Mononuclear cell (primary cell): ENCODE measurements around the gene DRC3. TPM values are rescaled to one million over a fixed set of nuclear protein-coding genes. Genes with fewer than 3 reads are reported as not detected.

ENCODE experiments used
- H3K27me3 ChIP-seq: 2 replicates; pipeline ENCODE4 v1.6.0; 2011; ENCODE audit warnings: low read length, control low read depth; ENCODE audit not compliant: insufficient read depth
- H3K4me1 ChIP-seq: 2 replicates; pipeline ENCODE4 v1.5.1; 2011; ENCODE audit warnings: mild to moderate bottlenecking, low read length, control low read depth; ENCODE audit not compliant: insufficient read depth
- H3K4me3 ChIP-seq: 2 replicates; pipeline ENCODE4 v1.5.1; 2011; ENCODE audit warnings: mild to moderate bottlenecking, low read length, moderate library complexity
- H3K9me3 ChIP-seq: 2 replicates; pipeline ENCODE4 v1.5.1; 2011; ENCODE audit warnings: low read depth, mild to moderate bottlenecking, control low read depth, low read length
- total RNA-seq: library from RNA; depleted of rRNA; stranded (reverse); fragments of >200 nt; gene quantifications from one replicate; pipeline ENCODE4 v1.2.3, GENCODE V29; 2012

Gene DRC3
- total RNA-seq, 1 donor = not detected

GRCh38 chr17:17971431-17972125 is 1.1 kb upstream of the DRC3 start:
- H3K4me1 ChIP-seq = peaks cover 53% of the 10 kb centered on the region
- H3K4me3 ChIP-seq = peak overlapping the region; percentile 78
- no peaks in the 10 kb centered on the region for H3K9me3 ChIP-seq
- no peaks in the 10 kb centered on the region for H3K27me3 ChIP-seq

GRCh38 chr17:17972952-17973254 is 241 bp downstream of the DRC3 start:
- peak overlapping the region; percentile 25 for H3K4me3 ChIP-seq
- no peaks in the 10 kb centered on the region for H3K27me3 ChIP-seq
- H3K4me1 ChIP-seq = peaks cover 58% of the 10 kb centered on the region
- no peaks in the 10 kb centered on the region for H3K9me3 ChIP-seq

- Histone ChIP-seq H3K4me1 (peaks cover 70% of the 10 kb centered on the region), H3K4me3 (no peak overlapping the region), H3K9me3 (no peaks in the 10 kb centered on the region), H3K27me3 (no peaks in the 10 kb centered on the region)
Measured at GRCh38 chr17:17975436-17975835, 2.8 kb downstream of the DRC3 start.

GRCh38 chr17:17976931-17977570 is 4.4 kb downstream of the DRC3 start:
- Histone ChIP-seq H3K4me3 (no peak overlapping the region), H3K27me3 (no peaks in the 10 kb centered on the region), H3K4me1 (peaks cover 56% of the 10 kb centered on the region), H3K9me3 (no peaks in the 10 kb centered on the region)

GRCh38 chr17:17978481-17979424 is 6.1 kb downstream of the DRC3 start:
- H3K27me3 ChIP-seq = no peaks in the 10 kb centered on the region
- H3K9me3 ChIP-seq = no peaks in the 10 kb centered on the region
- H3K4me1 ChIP-seq = peaks cover 48% of the 10 kb centered on the region
- no peak overlapping the region for H3K4me3 ChIP-seq

- peaks cover 38% of the 10 kb centered on the region for H3K4me1 ChIP-seq
- no peak overlapping the region for H3K4me3 ChIP-seq
Measured at GRCh38 chr17:17979778-17980177, 7.1 kb downstream of the DRC3 start.

GRCh38 chr17:17981330-17981729 is 8.7 kb downstream of the DRC3 start:
- no peaks in the 10 kb centered on the region for H3K9me3 ChIP-seq
- H3K27me3 ChIP-seq = no peaks in the 10 kb centered on the region
- no peak overlapping the region for H3K4me3 ChIP-seq
- H3K4me1 ChIP-seq = peaks cover 23% of the 10 kb centered on the region

More at GRCh38 chr17:17979778-17980177, 7.1 kb downstream of the DRC3 start:
- H3K9me3 ChIP-seq = no peaks in the 10 kb centered on the region
- H3K27me3 ChIP-seq = no peaks in the 10 kb centered on the region

- no peaks in the 10 kb centered on the region for H3K9me3 ChIP-seq
- peaks cover 15% of the 10 kb centered on the region for H3K4me1 ChIP-seq
- no peaks in the 10 kb centered on the region for H3K27me3 ChIP-seq
- H3K4me3 ChIP-seq = no peak overlapping the region
Measured at GRCh38 chr17:17982801-17983200, 10.1 kb downstream of the DRC3 start.

GRCh38 chr17:17983376-17983775 is 10.7 kb downstream of the DRC3 start:
- Histone ChIP-seq H3K9me3 (no peaks in the 10 kb centered on the region), H3K27me3 (no peaks in the 10 kb centered on the region), H3K4me1 (peaks cover 13% of the 10 kb centered on the region), H3K4me3 (no peak overlapping the region)

- no peak overlapping the region for H3K4me3 ChIP-seq
- H3K9me3 ChIP-seq = no peaks in the 10 kb centered on the region
- no peaks in the 10 kb centered on the region for H3K27me3 ChIP-seq
- peaks cover 9% of the 10 kb centered on the region for H3K4me1 ChIP-seq
Measured at GRCh38 chr17:17983776-17984175, 11.1 kb downstream of the DRC3 start.

- Histone ChIP-seq H3K4me1 (no peaks in the 10 kb centered on the region), H3K4me3 (no peak overlapping the region), H3K9me3 (no peaks in the 10 kb centered on the region), H3K27me3 (no peaks in the 10 kb centered on the region)
Measured at GRCh38 chr17:17985153-17985552, 12.5 kb downstream of the DRC3 start.

GRCh38 chr17:17985555-17985954 is 12.9 kb downstream of the DRC3 start:
- H3K9me3 ChIP-seq = no peaks in the 10 kb centered on the region
- H3K27me3 ChIP-seq = no peaks in the 10 kb centered on the region
- H3K4me1 ChIP-seq = no peaks in the 10 kb centered on the region
- no peak overlapping the region for H3K4me3 ChIP-seq

GRCh38 chr17:17987187-17987896 is 14.7 kb downstream of the DRC3 start:
- Histone ChIP-seq H3K9me3 (no peaks in the 10 kb centered on the region), H3K27me3 (no peaks in the 10 kb centered on the region), H3K4me3 (no peak overlapping the region), H3K4me1 (no peaks in the 10 kb centered on the region)

GRCh38 chr17:17987901-17988300 is 15.2 kb downstream of the DRC3 start:
- no peak overlapping the region for H3K4me3 ChIP-seq
- no peaks in the 10 kb centered on the region for H3K9me3 ChIP-seq
- H3K27me3 ChIP-seq = no peaks in the 10 kb centered on the region
- H3K4me1 ChIP-seq = no peaks in the 10 kb centered on the region
